ENCODE results near the gene PLIN5.

Gene PLIN5

GRCh38 chr19:4504891-4505569 is 30.0 kb downstream of the PLIN5 start:
- DNase-seq, result no peak

DNA sequence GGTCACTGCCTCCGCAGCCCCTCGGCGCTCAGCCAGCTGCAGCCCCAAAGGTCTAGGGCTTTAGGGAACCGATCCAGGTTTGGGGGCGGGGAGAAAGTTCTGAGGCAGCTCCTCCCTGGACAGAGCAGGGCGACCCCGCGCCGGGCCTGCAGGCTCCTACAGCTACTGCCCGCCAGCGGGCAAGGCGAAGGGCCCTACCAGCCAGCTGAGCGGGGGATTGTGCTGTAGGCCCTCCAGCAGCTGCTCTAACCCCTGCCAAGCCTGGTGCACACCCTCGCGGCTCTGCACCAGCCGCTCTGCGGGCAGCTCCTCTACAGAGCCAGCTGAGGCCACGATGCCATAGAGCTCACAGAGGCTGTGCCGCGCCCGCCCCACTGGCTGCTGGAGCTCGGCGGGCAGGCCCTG is 30.7 kb downstream of the PLIN5 start:
- no peak for DNase-seq
- H3K4me1 ChIP-seq, result no peaks in the 10 kb centered on the region
- TF ChIP-seq, protein P1, sequence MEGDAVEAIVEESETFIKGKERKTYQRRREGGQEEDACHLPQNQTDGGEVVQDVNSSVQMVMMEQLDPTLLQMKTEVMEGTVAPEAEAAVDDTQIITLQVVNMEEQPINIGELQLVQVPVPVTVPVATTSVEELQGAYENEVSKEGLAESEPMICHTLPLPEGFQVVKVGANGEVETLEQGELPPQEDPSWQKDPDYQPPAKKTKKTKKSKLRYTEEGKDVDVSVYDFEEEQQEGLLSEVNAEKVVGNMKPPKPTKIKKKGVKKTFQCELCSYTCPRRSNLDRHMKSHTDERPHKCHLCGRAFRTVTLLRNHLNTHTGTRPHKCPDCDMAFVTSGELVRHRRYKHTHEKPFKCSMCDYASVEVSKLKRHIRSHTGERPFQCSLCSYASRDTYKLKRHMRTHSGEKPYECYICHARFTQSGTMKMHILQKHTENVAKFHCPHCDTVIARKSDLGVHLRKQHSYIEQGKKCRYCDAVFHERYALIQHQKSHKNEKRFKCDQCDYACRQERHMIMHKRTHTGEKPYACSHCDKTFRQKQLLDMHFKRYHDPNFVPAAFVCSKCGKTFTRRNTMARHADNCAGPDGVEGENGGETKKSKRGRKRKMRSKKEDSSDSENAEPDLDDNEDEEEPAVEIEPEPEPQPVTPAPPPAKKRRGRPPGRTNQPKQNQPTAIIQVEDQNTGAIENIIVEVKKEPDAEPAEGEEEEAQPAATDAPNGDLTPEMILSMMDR (IDR thresholded peaks at IDR 0.05), result no peak
- no peak overlapping the region for H3K4me3 ChIP-seq
- no peak overlapping the region for H3K27ac ChIP-seq
- H3K36me3 ChIP-seq, result peaks cover 18 to 68% (median 53%) of the 10 kb centered on the region in 3 donors
- no peaks in the 10 kb centered on the region for H3K9me3 ChIP-seq
- intact Hi-C loops (cut with DNase I; ENCODE audit: low total_unique reads), result no loop called here
- no peaks in the 10 kb centered on the region for H3K27me3 ChIP-seq

More at GRCh38 chr19:4504891-4505569, 30.0 kb downstream of the PLIN5 start:
- intact Hi-C loops (cut with DNase I; ENCODE audit: low total_unique reads), result no loop called here
- Histone ChIP-seq H3K9me3 (no peaks in the 10 kb centered on the region), H3K4me3 (no peak overlapping the region), H3K27me3 (no peaks in the 10 kb centered on the region), H3K36me3 (peaks cover 11 to 61% (median 48%) of the 10 kb centered on the region in 3 donors), H3K4me1 (no peaks in the 10 kb centered on the region), H3K27ac (no peak overlapping the region)
- TF ChIP-seq, protein P1 (IDR thresholded peaks at IDR 0.05), result no peak

- no peak for DNase-seq
- H3K9me3 ChIP-seq, result no peaks in the 10 kb centered on the region
- H3K27me3 ChIP-seq, result no peaks in the 10 kb centered on the region
- peaks cover 23 to 73% (median 58%) of the 10 kb centered on the region in 3 donors for H3K36me3 ChIP-seq
- H3K4me1 ChIP-seq, result no peaks in the 10 kb centered on the region
- H3K4me3 ChIP-seq, result no peak overlapping the region
- TF ChIP-seq, protein P1 (IDR thresholded peaks at IDR 0.05), result no peak
- no peak overlapping the region for H3K27ac ChIP-seq
- intact Hi-C loops (cut with DNase I; ENCODE audit: low total_unique reads), result no loop called here
Observed at GRCh38 chr19:4503825-4504170, 31.2 kb downstream of the PLIN5 start.

DNA sequence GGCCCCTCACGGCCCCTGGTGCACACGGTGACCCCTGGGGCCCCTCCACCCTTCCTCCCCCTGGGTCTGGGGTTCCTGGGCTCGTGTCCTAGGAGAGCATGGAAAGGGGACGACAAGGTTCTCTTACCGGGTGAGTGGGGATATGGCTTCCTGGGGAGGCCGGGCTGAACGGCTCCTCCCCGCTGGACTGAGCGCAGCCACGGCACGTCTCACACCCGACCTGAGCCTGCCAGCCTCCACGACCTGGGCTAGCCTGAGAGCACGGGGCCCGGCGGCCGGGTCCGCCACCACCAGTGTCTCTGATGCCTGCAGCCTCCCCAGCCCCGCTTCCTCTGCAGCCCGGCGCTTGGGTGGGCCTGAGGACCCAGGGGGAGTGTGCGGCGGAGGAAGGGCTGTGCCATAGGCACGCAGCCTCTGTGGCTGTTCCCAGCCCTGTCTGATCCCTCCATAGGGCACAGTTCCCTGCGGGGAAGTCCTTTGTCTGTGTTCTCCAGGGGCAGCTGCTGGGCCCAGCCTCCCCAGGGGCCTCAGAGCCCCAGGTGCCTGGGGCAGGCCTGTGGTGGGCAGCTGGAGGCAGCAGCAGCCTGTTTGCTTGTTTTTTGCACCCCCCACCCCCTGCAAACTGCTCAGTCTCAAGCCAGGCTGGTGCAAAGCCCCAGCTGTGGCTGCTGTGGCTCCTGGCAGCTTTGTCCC is 31.7 kb downstream of the PLIN5 start:
- no peak for DNase-seq
- TF ChIP-seq, protein P1 (IDR thresholded peaks at IDR 0.05), result no peak
- Histone ChIP-seq H3K4me3 (no peak overlapping the region), H3K36me3 (peaks cover 28 to 78% (median 64%) of the 10 kb centered on the region in 3 donors), H3K27ac (no peak overlapping the region), H3K9me3 (no peaks in the 10 kb centered on the region), H3K4me1 (no peaks in the 10 kb centered on the region), H3K27me3 (no peaks in the 10 kb centered on the region)
- intact Hi-C loops (cut with DNase I; ENCODE audit: low total_unique reads), result no loop called here

DNA sequence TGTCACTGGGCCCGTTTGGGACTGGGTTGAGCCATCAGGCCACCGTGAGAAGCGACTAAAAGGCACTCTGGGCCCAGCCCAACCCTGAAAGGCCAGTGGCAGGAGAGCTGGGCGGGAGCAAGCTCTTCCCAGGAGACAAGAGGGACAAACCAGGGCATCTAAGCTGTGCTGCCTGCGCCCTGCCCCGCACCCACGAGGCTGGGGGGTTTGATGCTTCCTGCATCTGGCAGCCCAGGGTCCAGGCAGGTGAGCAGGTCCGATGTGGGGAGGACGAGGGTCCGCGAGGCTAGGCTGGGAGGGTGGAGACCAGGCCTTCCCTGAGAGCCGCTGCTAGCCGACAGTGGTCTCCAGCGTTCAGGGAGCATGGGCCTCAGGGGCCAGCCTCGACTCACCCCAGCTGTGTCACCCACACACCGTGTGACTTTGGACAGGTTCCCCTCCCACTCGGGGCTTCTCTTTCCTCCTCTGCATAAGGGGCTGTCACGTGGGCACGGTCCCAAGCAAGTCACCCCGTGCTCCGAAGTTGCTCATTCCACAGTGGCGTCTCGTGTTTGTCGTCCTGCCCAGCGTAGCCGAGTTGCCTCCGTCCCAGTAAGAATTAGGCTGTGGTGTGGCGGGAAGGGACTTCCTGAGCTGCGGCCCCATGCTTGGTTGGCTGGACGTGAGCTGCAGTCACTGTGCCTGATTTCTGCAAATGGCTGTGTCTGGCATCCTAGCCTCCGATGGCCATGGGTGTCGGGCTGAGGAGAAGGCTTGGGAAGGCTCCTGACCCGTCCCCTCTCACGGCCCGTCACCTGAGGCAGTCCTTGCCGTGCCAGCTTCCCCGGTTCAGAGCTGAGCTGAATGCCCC is 32.5 kb downstream of the PLIN5 start:
- Histone ChIP-seq H3K36me3 (peaks cover 36 to 86% (median 71%) of the 10 kb centered on the region in 3 donors), H3K27ac (no peak overlapping the region), H3K4me1 (no peaks in the 10 kb centered on the region), H3K9me3 (no peaks in the 10 kb centered on the region), H3K4me3 (no peak overlapping the region), H3K27me3 (no peaks in the 10 kb centered on the region)
- no peak for DNase-seq
- intact Hi-C loops (cut with DNase I; ENCODE audit: low total_unique reads), result no loop called here
- TF ChIP-seq, protein P1 (IDR thresholded peaks at IDR 0.05), result no peak
